Sciatic nerve (tissue), 2 donors: ENCODE data around the gene SLC36A4. TPM values are rescaled to one million over a fixed set of nuclear protein-coding genes. Genes with fewer than 3 reads are reported as not detected.
"Not testable (repeated sequence)": the region's sequence is repeated elsewhere in the genome, so short reads cannot be mapped to it uniquely, and the experiment has no call there.

Experiments
- ATAC-seq: fragments of 200-7000 bp; cut with Tn5 transposase; one replicate; pipeline ENCODE4 v1.9.1; 2020; ENCODE audit warnings: mild to moderate bottlenecking, moderate library complexity
- DNase-seq: peaks from one replicate; pipeline ENCODE4 v3.0.0-alpha.2; 2020; ENCODE audit warnings: low spot score
- intact Hi-C: fragments of 100-400 bp; cut with DNase I; formaldehyde crosslinking; loops from one replicate; pipeline ENCODE4 v1.14.2; 2022
- total RNA-seq: library from RNA; stranded (reverse); fragmentation: NEBNext Ultra II Directional; extraction: Animal tissue kit (Norgen Biotek cat#: 25700); gene quantifications from one replicate; pipeline ENCODE4 v1.2.1, GENCODE V29; 2021
- donor health status: DM: no; HTN: no; CAD: no.
- donor health status: DM: no; HTN: no; CAD: no.

Gene SLC36A4
- total RNA-seq, 1 donor from 2014 or later, result 16.1 TPM

GRCh38 chr11:93133488-93134109 is 64.2 kb downstream of the SLC36A4 start:
- ATAC-seq (no peak), DNase-seq (no peak)
- intact Hi-C loops, result no loop called here

GRCh38 chr11:93132836-93133235 is 65.0 kb downstream of the SLC36A4 start:
- DNase-seq, result no peak
- ATAC-seq, result no peak
- intact Hi-C loops, result no loop called here

DNA sequence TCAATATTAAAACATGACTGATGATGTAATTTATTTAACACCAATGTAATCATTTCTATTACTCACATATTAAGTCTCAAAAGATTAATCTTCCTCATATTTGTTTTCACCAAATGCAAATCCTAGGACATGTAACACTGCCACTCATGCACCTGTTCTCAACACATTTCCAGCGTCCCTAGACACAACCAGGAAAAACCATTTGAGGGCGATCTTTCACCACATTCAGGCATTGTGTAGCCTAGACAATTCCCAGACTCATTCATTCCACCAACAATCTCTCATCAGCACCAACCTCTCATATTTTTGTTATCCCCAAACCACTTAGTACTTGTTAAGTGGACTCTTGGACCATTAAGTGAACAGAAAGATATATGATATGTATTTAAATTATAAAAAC is 66.1 kb downstream of the SLC36A4 start:
- intact Hi-C loops, result no loop called here
- ATAC-seq (no peak), DNase-seq (no peak)

- ATAC-seq, result no peak
- intact Hi-C loops, result no loop called here
- no peak for DNase-seq
Measured at GRCh38 chr11:93128574-93128973, 69.2 kb downstream of the SLC36A4 start.

DNA sequence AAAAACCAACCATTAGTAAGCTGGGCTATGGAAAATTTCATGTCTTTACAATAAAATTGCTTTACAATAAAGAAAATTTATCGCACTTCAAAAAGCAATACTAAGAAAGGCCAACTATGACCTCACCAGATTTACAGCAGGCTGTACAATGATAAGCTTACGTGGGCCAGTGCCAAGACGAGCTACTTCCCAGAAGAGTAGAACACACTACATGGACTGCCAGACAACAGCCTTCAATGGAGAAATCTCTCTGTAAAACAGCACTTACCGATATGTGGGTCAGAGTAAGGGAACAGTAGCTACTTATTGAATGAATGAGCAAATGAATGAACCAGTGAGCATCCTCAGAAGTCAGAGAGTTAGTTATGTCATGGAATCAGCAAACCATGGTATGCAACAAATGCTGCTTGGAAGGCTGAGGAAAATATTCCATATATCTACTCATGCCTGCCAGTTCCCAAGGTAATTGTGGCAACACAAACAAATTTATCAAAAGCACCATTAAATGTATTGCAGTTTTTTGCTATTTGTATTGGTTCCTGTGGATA is 74.4 kb downstream of the SLC36A4 start:
- intact Hi-C loops, result no loop called here
- DNase-seq (no peak), ATAC-seq (no peak)

GRCh38 chr11:93122535-93123235 is 75.1 kb downstream of the SLC36A4 start:
- no peak for ATAC-seq
- intact Hi-C loops, result no loop called here

DNA sequence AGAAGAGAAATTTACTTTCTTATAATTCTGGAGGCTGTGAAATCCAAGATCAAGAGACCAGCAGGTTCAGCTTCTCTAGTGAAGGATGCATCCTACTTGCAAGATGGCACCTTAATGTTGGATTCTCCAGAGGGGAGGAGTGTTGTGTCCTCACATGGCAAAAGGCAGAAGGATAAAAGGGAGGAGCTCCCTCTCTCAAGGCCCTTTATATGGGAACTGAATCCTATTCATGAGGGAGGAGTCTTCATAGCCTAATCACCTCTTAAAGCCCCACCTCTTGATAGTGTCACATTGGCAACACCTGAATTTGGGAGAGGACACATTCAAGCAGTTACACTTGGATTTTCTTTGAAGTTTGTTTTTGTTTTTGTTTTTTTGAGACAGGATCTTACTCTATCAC is 79.5 kb downstream of the SLC36A4 start:
- ATAC-seq (no peak), DNase-seq (no peak)
- intact Hi-C loops, result no loop called here

More at GRCh38 chr11:93122535-93123235, 75.1 kb downstream of the SLC36A4 start:
- no peak for DNase-seq

DNA sequence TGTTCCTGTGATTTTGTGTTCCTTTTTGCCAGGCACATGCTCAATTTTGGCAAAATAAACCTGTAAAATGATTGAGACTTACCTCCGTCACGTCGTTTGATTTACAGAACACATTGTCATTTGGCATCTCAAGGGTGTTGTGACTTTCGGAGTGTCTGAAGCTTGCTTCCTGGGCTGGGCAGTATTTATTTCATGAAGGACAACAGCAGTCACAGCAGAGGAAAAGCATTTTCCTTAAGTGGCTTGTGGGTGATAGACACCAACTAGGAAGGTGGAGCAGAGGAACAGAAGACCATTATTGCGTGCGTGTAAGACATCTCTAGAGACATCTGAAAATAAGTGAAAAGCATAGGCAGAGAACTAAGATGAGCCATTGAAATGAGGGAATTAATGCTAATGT is 80.2 kb downstream of the SLC36A4 start:
- DNase-seq, result no peak
- no peak for ATAC-seq
- intact Hi-C loops, result no loop called here

DNA sequence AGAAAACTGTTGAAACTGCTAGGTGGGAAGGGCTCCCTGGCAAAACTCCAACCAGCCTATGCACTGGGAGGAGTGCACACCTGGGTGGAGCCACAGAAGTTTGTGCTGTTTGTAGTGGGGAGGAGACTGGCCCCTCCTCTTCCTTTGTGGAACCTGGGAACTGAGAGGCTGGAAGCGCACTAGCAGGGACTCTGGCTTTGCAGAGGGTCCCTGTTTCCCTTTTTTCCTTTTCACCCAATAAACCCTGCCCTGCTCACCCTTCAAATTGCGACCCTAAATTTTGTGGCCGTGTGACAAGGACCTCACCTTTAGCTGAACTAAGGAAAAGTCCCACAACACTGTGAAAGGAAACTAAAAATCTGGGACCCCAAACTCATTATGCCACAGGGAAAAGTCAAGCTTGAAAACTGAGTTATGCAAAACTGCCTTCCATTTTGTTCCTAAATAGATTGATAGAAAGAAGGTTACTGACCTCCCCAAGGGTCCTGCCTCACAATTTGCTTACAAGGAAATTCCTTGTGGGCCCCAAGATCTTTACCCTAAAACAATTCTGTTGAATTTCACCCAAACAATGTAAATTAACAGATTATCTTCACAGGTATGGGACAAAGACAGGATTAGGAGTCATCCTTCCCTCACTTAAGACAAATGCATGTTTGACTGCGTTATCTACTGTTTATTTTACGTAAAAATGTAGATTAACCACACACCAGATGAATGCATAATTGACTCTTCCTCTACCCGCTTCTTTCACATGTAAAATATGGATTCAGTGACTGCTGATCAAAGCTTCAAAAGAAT is 81.0 kb downstream of the SLC36A4 start:
- ATAC-seq, result no peak
- DNase-seq, result no peak
- intact Hi-C loops, result no loop called here

GRCh38 chr11:93114304-93114703 is 83.5 kb downstream of the SLC36A4 start:
- DNase-seq (no peak), ATAC-seq (no peak)
- intact Hi-C loops, result no loop called here

GRCh38 chr11:93113824-93114223 is 84.0 kb downstream of the SLC36A4 start:
- DNase-seq (no peak), ATAC-seq (no peak)
- intact Hi-C loops, result no loop called here

DNA sequence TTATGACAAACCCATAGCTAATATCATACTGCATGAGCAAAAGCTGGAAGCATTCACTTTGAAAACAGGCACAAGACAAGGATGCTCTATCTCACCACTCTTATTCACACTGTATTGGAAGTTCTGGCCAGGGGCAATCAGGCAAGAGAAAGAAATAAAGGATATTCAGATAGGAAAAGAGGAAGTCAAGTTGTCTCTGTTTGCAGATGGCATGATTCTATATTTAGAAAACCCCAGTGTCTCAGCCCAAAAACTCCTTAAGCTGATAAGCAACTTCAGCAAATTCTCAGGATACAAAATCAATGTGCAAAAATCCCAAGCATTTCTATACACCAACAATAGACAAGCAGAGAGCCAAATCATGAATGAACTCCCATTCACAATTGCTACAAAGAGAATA is 86.6 kb downstream of the SLC36A4 start:
- intact Hi-C loops, ATAC-seq, DNase-seq: not testable (repeated sequence)

DNA sequence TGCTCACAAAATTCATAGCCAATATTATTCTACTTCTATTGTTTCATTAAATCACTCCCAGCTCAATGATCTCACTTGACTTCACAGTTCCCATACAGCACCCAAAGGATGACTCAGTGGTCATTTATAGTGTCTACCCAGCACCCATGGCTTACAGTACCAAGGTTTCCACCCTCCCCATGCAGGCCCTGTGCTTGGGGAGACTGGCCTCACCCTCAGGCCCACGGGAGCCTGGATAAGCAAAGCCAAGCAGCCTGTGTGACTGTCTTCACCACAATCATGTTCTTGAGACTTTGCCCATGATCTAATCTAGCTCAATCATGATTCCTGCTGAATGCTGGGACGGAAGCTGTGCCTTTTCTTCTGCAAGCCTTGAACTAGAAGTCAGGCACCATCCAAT is 97.6 kb downstream of the SLC36A4 start:
- ATAC-seq (no peak), DNase-seq (no peak)
- intact Hi-C loops, result no loop called here

DNA sequence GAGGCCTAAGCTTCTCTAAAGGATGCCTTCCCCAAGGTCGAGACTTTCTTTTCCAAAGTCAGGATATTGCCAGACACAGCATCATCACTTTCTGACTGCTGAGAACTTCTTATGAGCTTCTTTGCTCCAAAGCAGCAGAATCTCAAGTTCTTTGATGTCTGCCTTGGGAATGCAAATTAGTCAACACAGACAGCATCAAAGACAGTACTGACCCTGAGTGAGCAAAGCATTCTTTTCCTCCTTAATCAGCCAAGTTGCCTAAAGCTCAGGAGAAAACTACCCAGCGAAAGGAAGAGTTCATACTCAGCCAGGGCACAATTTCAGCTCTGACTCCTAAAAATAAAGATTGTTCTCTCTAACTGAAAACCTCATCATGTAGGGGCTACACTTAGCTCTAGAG is 98.0 kb downstream of the SLC36A4 start:
- intact Hi-C loops, result no loop called here
- ATAC-seq (no peak), DNase-seq (no peak)

Other genes starting within 250 kb of the SLC36A4 start
- gene MTNR1B, start 228.3 kb downstream of the SLC36A4 start, total RNA-seq, result not detected
- not detected for gene DEUP1, start 132.8 kb upstream of the SLC36A4 start, total RNA-seq